Gastrocnemius medialis (tissue), 4 donors: ENCODE results near the gene TMEM131L.

Experiments
- POLR2A ChIP-seq, 2 donors: fragments of 450-650 bp; IDR thresholded peaks; one replicate each; pipeline ENCODE4 v1.6.1; 2017; ENCODE audit warnings: antibody characterized with exemption in 2 of 2, mild to moderate bottlenecking in 2 of 2, moderate library complexity in 2 of 2
- TF ChIP-seq, protein P1 (sequence below), 5 experiments: fragments of 450-650 bp in 3 of 5; fragments of 200-600 bp in 2 of 5; sonication (generic) in 2 of 5; IDR thresholded peaks in 4 of 5; conservative IDR thresholded peaks in 1 of 5; 1 replicate in 4 of 5; 2 replicates in 1 of 5; pipeline ENCODE4 v1.5.1; 2016 to 2019; ENCODE audit warnings: antibody characterized with exemption in 5 of 5, mild to moderate bottlenecking in 3 of 5, moderate library complexity in 3 of 5

DNA sequence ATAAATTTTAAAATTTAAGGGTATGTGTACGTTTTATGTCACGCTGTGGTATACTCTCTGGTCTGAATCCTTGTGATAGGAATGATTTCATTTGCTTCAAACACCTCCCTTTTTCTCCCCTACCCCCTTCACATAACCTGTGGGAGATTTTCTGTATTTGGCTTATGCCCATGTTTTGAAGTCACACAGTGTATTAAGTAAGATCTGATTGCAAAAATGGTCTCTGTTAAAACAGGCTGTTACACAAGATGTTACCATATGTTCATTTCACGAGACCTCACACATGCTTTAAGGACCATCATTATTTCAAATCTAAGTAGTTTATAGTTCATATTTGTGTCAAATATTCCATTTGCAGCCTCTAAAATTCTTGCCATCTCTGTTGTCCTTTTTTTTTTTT is 63.5 kb downstream of the TMEM131L start:
- TF ChIP-seq, protein P1, sequence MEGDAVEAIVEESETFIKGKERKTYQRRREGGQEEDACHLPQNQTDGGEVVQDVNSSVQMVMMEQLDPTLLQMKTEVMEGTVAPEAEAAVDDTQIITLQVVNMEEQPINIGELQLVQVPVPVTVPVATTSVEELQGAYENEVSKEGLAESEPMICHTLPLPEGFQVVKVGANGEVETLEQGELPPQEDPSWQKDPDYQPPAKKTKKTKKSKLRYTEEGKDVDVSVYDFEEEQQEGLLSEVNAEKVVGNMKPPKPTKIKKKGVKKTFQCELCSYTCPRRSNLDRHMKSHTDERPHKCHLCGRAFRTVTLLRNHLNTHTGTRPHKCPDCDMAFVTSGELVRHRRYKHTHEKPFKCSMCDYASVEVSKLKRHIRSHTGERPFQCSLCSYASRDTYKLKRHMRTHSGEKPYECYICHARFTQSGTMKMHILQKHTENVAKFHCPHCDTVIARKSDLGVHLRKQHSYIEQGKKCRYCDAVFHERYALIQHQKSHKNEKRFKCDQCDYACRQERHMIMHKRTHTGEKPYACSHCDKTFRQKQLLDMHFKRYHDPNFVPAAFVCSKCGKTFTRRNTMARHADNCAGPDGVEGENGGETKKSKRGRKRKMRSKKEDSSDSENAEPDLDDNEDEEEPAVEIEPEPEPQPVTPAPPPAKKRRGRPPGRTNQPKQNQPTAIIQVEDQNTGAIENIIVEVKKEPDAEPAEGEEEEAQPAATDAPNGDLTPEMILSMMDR (IDR thresholded peaks at IDR 0.05 in 4 of 5, conservative IDR thresholded peaks at IDR 0.05 in 1 of 5), result no peak
- no peak for TF ChIP-seq POLR2A (IDR thresholded peaks at IDR 0.05)
